Measurements from ENCODE around the gene GRIN1. TPM values are rescaled to one million over a fixed set of nuclear protein-coding genes. Genes with fewer than 3 reads are reported as not detected.

The GRIN1 gene
- total and polyA plus RNA-seq, 2 donors (not counting 3 experiments of a cell fraction or from before 2014, with no cell fraction given): not detected

GRCh38 chr9:137202966-137203365, 64.0 kb downstream of the GRIN1 start:
- no peaks in the 10 kb centered on the region for H3K9me1 ChIP-seq (replicated peaks; ENCODE audit: control insufficient read depth, extremely low read depth, insufficient read depth, low read length)
- ChIA-PET POLR2A (interaction anchor here (0.7 kb wide), 2 partner anchors 24 to 90 kb away, joined by 5 to 7 read pairs; partner anchors contain the start of gene RNF224), CTCF (interaction anchor here (1.2 to 1.3 kb wide), 2 partner anchors 24 to 34 kb away, joined by 3 read pairs; partner anchors contain the start of gene RNF224)
- no peak overlapping the region for H3K9ac ChIP-seq (replicated peaks; ENCODE audit: extremely low read depth, insufficient read depth, low read length)
- no peaks in the 10 kb centered on the region for H3K36me3 ChIP-seq (ENCODE audit: control insufficient read depth in 2 of 2, extremely low read depth in 1 of 2, insufficient read depth in 2 of 2, low read length in 2 of 2)
- H3K27me3 ChIP-seq (ENCODE audit: control insufficient read depth in 2 of 2, insufficient read depth in 2 of 2, low read length in 2 of 2): no peaks in the 10 kb centered on the region
- no peak overlapping the region for H3K4me2 ChIP-seq (ENCODE audit: insufficient read depth, low read length)
- dilution Hi-C loops (cut with MboI; ENCODE audit: extremely low pct_ligation_motif_present, low sequenced_read_pairs): no loop called here
- no peaks in the 10 kb centered on the region for H4K20me1 ChIP-seq (replicated peaks; ENCODE audit: control insufficient read depth, extremely low read depth, insufficient read depth, low read length)
- peaks cover 35% of the 10 kb centered on the region for H3K79me2 ChIP-seq (ENCODE audit: control insufficient read depth, insufficient read depth, low read length)
- H3K4me3 ChIP-seq (replicated peaks in 1 of 3; ENCODE audit: insufficient read depth in 1 of 3, low read depth in 1 of 3, low read length in 3 of 3): no peak overlapping the region
- no peak overlapping the region for H3K27ac ChIP-seq (ENCODE audit: insufficient read depth, low read depth, low read length)
- DNase-seq (ENCODE audit: low read depth, low spot score): no peak
- intact Hi-C loops (cut with micrococcal nuclease): no loop called here
- no peaks in the 10 kb centered on the region for H3K9me3 ChIP-seq (replicated peaks; ENCODE audit: control insufficient read depth, insufficient read depth, low read length)
- H2AFZ ChIP-seq (ENCODE audit: low read depth, low read length): no peak overlapping the region
- no peak for FAIRE-seq
- peaks cover 29% of the 10 kb centered on the region for H3K4me1 ChIP-seq (ENCODE audit: control insufficient read depth, extremely low read depth, insufficient read depth, low read length)
- TF ChIP-seq POLR2A (IDR thresholded peaks at IDR 0.05; ENCODE audit: low read depth, low read length) (no peak), CTCF (IDR thresholded peaks at IDR 0.05; ENCODE audit: extremely low read depth in 1 of 2, insufficient read depth in 1 of 2, low read depth in 1 of 2, low read length in 2 of 2) (no peak), MYC (IDR thresholded peaks at IDR 0.05; ENCODE audit: low read depth, low read length) (no peak), GATA2 (IDR thresholded peaks at IDR 0.05; ENCODE audit: insufficient read depth, insufficient read length, low read depth, low read length) (no peak), MAX (IDR thresholded peaks at IDR 0.05; ENCODE audit: insufficient read depth, insufficient read length) (no peak), FOS (IDR thresholded peaks at IDR 0.05; ENCODE audit: borderline replicate concordance, insufficient read depth, low read length) (no peak), EZH2 (IDR thresholded peaks at IDR 0.05; ENCODE audit: borderline replicate concordance, low read depth, low read length, severe bottlenecking) (no peak)
- no TSS peak for BruUV-seq (replicated peaks)
